HepG2 (cell line): ENCODE results near the gene DDX49. TPM values are rescaled to one million over a fixed set of nuclear protein-coding genes. Genes with fewer than 3 reads are reported as not detected.

Experiments used
- ATAD3A ChIP-seq: sonication (generic); formaldehyde crosslinking; IDR thresholded peaks from 2 replicates; pipeline ENCODE4 v1.4.0; 2020; ENCODE audit warnings: missing genetic modification reagents
- HHEX ChIP-seq: IDR thresholded peaks from 2 replicates; pipeline ENCODE4 v1.6.1; 2016; ENCODE audit warnings: control low read depth
- NFE2 ChIP-seq: sonication (generic); formaldehyde crosslinking; IDR thresholded peaks from 2 replicates; pipeline ENCODE4 v1.4.0; 2020; ENCODE audit warnings: missing genetic modification reagents
- SIX1 ChIP-seq: sonication (generic); formaldehyde crosslinking; IDR thresholded peaks from 2 replicates; pipeline ENCODE4 v1.4.0; 2020; ENCODE audit warnings: missing genetic modification reagents, borderline replicate concordance
- SPEN ChIP-seq: sonication (generic); formaldehyde crosslinking; IDR thresholded peaks from 2 replicates; pipeline ENCODE4 v1.5.1; 2020; ENCODE audit warnings: low read depth, mild to moderate bottlenecking, missing genetic modification reagents
- SRF ChIP-seq: IDR thresholded peaks from 2 replicates; pipeline ENCODE4 v1.6.1; 2011; ENCODE audit warnings: mild to moderate bottlenecking, low read depth, low read length, moderate library complexity
- TCF7L2 ChIP-seq: IDR thresholded peaks from 2 replicates; pipeline ENCODE4 v1.6.1; 2011; ENCODE audit warnings: mild to moderate bottlenecking, low read depth, low read length, moderate library complexity
- TSC22D2 ChIP-seq: sonication (generic); formaldehyde crosslinking; IDR thresholded peaks from 2 replicates; pipeline ENCODE4 v1.5.1; 2020; ENCODE audit warnings: missing genetic modification reagents, mild to moderate bottlenecking, borderline replicate concordance
- ZNF329 ChIP-seq: sonication (generic); formaldehyde crosslinking; IDR thresholded peaks from 2 replicates; pipeline ENCODE4 v1.9.0; 2021; ENCODE audit warnings: low read depth, mild to moderate bottlenecking, missing genetic modification reagents
- ZNF333 ChIP-seq: sonication (generic); formaldehyde crosslinking; IDR thresholded peaks from 2 replicates; pipeline ENCODE4 v1.4.0; 2020; ENCODE audit warnings: mild to moderate bottlenecking, missing genetic modification reagents, borderline replicate concordance
- ZNF501 ChIP-seq: sonication (generic); formaldehyde crosslinking; IDR thresholded peaks from 2 replicates; pipeline ENCODE4 v1.5.1; 2020; ENCODE audit warnings: mild to moderate bottlenecking, moderate library complexity, missing genetic modification reagents
- ZNF616 ChIP-seq: sonication (generic); formaldehyde crosslinking; IDR thresholded peaks from 2 replicates; pipeline ENCODE4 v1.5.0; 2020; ENCODE audit warnings: low read depth, mild to moderate bottlenecking, missing genetic modification reagents
- polyA plus RNA-seq, 8 experiments: library from polyadenylated mRNA; depleted of rRNA in 3 of 8; stranded (reverse) in 7 of 8; unstranded in 1 of 8; fragments of >200 nt; fragmentation: Illumina TruSeq in 4 of 8; extraction: Trizol in 4 of 8; gene quantifications; 2 replicates each; pipeline versions ENCODE4 v1.2.1 to v1.2.3, GENCODE V29; 2011 to 2016; ENCODE audit warnings: low read depth in 4 of 8, missing spikeins in 1 of 8, mixed read lengths in 1 of 8; ENCODE audit not compliant: insufficient read depth in 1 of 8
- total RNA-seq, 5 experiments: library from RNA; depleted of rRNA; stranded (reverse); fragments of >200 nt; fragmentation: Illumina TruSeq; extraction: Trizol; gene quantifications; 2 replicates each; pipeline ENCODE4 v1.2.3, GENCODE V29; 2016; ENCODE audit warnings: low read depth in 1 of 5
- TF ChIP-seq, protein P1 (sequence below): sonication (generic); formaldehyde crosslinking; IDR thresholded peaks from 2 replicates; pipeline ENCODE4 v1.9.0; 2022; ENCODE audit warnings: missing genetic modification reagents, mild to moderate bottlenecking, borderline replicate concordance
- TF ChIP-seq, protein P2 (sequence below): IDR thresholded peaks from 2 replicates; pipeline ENCODE4 v1.6.1; 2016; ENCODE audit warnings: mild to moderate bottlenecking, missing biosample characterization, missing genetic modification reagents
- TF ChIP-seq, protein P3 (sequence below): sonication (generic); formaldehyde crosslinking; IDR thresholded peaks from 2 replicates; pipeline ENCODE4 v1.5.1; 2020; ENCODE audit warnings: mild to moderate bottlenecking, missing genetic modification reagents, borderline replicate concordance
- TF ChIP-seq, protein P4 (sequence below): sonication (generic); formaldehyde crosslinking; IDR thresholded peaks from 2 replicates; pipeline ENCODE4 v1.4.0; 2020; ENCODE audit warnings: missing genetic modification reagents, low read depth, mild to moderate bottlenecking, borderline replicate concordance
- TF ChIP-seq, protein P5 (sequence below): sonication (generic); formaldehyde crosslinking; IDR thresholded peaks from 2 replicates; pipeline ENCODE4 v1.4.0; 2020; ENCODE audit warnings: missing genetic modification reagents, borderline replicate concordance

The DDX49 gene
- total and polyA plus RNA-seq, 2 of the 13 experiments (the other 11 are each of a cell fraction or from before 2014, with no cell fraction given) = 27.0 to 46.2 TPM

DNA sequence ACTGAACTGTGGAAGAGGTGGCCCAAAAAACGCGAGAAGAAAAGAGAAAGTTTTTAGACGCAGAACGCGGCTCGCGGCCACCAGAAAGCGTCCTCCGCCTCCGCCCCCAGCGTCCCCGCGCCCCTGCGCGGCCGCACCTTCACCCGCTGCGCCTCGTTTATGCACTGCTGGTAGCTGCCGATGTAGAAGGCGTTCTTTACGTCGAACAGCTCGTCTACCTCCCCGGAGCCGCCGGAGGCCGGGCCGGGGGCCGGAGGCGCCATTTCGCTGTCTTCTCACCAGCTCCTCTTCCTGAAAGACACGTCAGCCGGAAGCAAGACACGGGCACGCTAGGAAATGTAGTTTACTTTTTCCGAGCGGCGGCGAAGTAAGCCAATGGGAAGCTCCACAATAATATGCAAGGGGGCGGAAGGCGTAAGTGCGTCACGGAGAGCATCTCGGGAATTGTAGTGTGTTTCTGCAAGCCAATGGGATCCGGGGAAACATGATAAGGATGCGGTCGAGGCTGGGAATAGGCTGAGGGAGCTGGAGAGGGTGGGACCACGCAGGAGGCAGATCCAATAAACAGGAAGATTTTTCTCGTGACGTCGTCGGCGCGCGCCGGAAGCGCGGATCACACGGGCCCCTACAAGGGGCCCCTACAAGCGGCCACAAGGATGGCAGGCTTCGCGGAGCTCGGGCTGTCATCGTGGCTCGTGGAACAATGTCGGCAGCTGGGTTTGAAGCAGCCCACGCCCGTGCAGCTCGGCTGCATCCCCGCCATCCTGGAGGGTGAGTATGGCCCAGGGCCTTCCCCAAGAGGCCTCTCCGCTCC is at the start of gene DDX49, which contains the start of gene COPE (continued):
- TF ChIP-seq SRF = no peak; the same call in 1 of the 2 replicates
- no peak for TF ChIP-seq NFE2 (CRISPR knock-in tag)
- TF ChIP-seq, protein P1, sequence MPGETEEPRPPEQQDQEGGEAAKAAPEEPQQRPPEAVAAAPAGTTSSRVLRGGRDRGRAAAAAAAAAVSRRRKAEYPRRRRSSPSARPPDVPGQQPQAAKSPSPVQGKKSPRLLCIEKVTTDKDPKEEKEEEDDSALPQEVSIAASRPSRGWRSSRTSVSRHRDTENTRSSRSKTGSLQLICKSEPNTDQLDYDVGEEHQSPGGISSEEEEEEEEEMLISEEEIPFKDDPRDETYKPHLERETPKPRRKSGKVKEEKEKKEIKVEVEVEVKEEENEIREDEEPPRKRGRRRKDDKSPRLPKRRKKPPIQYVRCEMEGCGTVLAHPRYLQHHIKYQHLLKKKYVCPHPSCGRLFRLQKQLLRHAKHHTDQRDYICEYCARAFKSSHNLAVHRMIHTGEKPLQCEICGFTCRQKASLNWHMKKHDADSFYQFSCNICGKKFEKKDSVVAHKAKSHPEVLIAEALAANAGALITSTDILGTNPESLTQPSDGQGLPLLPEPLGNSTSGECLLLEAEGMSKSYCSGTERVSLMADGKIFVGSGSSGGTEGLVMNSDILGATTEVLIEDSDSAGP (CRISPR knock-in tag) = peak; percentile 79; the same call in 1 of the 2 replicates
- TF ChIP-seq, protein P2, sequence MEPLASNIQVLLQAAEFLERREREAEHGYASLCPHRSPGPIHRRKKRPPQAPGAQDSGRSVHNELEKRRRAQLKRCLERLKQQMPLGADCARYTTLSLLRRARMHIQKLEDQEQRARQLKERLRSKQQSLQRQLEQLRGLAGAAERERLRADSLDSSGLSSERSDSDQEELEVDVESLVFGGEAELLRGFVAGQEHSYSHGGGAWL (CRISPR knock-in tag) = peak; percentile 51
- no peak for TF ChIP-seq TCF7L2
- TF ChIP-seq SIX1 (CRISPR knock-in tag) = no peak
- TF ChIP-seq SPEN (CRISPR knock-in tag) = no peak; the same call in 1 of the 2 replicates
- no peak for TF ChIP-seq ZNF333 (CRISPR knock-in tag)
- no peak for TF ChIP-seq ZNF329 (CRISPR knock-in tag)
- peak; percentile 90 for TF ChIP-seq ZNF501 (CRISPR knock-in tag)
- TF ChIP-seq, protein P3, sequence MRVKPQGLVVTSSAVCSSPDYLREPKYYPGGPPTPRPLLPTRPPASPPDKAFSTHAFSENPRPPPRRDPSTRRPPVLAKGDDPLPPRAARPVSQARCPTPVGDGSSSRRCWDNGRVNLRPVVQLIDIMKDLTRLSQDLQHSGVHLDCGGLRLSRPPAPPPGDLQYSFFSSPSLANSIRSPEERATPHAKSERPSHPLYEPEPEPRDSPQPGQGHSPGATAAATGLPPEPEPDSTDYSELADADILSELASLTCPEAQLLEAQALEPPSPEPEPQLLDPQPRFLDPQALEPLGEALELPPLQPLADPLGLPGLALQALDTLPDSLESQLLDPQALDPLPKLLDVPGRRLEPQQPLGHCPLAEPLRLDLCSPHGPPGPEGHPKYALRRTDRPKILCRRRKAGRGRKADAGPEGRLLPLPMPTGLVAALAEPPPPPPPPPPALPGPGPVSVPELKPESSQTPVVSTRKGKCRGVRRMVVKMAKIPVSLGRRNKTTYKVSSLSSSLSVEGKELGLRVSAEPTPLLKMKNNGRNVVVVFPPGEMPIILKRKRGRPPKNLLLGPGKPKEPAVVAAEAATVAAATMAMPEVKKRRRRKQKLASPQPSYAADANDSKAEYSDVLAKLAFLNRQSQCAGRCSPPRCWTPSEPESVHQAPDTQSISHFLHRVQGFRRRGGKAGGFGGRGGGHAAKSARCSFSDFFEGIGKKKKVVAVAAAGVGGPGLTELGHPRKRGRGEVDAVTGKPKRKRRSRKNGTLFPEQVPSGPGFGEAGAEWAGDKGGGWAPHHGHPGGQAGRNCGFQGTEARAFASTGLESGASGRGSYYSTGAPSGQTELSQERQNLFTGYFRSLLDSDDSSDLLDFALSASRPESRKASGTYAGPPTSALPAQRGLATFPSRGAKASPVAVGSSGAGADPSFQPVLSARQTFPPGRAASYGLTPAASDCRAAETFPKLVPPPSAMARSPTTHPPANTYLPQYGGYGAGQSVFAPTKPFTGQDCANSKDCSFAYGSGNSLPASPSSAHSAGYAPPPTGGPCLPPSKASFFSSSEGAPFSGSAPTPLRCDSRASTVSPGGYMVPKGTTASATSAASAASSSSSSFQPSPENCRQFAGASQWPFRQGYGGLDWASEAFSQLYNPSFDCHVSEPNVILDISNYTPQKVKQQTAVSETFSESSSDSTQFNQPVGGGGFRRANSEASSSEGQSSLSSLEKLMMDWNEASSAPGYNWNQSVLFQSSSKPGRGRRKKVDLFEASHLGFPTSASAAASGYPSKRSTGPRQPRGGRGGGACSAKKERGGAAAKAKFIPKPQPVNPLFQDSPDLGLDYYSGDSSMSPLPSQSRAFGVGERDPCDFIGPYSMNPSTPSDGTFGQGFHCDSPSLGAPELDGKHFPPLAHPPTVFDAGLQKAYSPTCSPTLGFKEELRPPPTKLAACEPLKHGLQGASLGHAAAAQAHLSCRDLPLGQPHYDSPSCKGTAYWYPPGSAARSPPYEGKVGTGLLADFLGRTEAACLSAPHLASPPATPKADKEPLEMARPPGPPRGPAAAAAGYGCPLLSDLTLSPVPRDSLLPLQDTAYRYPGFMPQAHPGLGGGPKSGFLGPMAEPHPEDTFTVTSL = no peak
- TF ChIP-seq, protein P4, sequence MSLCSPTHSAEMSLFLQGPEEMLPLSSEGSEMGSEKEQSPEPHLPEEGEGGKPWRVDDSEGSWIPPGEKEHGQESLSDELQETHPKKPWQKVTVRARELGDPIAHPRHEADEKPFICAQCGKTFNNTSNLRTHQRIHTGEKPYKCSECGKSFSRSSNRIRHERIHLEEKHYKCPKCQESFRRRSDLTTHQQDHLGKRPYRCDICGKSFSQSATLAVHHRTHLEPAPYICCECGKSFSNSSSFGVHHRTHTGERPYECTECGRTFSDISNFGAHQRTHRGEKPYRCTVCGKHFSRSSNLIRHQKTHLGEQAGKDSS (CRISPR knock-in tag) = no peak
- no peak for TF ChIP-seq ATAD3A (CRISPR knock-in tag)
- no peak for TF ChIP-seq TSC22D2 (CRISPR knock-in tag)
- TF ChIP-seq ZNF616 (CRISPR knock-in tag) = no peak
- TF ChIP-seq, protein P5, sequence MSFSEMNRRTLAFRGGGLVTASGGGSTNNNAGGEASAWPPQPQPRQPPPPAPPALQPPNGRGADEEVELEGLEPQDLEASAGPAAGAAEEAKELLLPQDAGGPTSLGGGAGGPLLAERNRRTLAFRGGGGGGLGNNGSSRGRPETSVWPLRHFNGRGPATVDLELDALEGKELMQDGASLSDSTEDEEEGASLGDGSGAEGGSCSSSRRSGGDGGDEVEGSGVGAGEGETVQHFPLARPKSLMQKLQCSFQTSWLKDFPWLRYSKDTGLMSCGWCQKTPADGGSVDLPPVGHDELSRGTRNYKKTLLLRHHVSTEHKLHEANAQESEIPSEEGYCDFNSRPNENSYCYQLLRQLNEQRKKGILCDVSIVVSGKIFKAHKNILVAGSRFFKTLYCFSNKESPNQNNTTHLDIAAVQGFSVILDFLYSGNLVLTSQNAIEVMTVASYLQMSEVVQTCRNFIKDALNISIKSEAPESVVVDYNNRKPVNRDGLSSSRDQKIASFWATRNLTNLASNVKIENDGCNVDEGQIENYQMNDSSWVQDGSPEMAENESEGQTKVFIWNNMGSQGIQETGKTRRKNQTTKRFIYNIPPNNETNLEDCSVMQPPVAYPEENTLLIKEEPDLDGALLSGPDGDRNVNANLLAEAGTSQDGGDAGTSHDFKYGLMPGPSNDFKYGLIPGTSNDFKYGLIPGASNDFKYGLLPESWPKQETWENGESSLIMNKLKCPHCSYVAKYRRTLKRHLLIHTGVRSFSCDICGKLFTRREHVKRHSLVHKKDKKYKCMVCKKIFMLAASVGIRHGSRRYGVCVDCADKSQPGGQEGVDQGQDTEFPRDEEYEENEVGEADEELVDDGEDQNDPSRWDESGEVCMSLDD (CRISPR knock-in tag) = no peak
- no peak for TF ChIP-seq HHEX (CRISPR knock-in tag)
